Endodermal cell (in vitro differentiated cells): ENCODE measurements around the gene KLK5. TPM values are rescaled to one million over a fixed set of nuclear protein-coding genes. Genes with fewer than 3 reads are reported as not detected.

ENCODE experiments used
- DNase-seq: peaks from one replicate; pipeline ENCODE4 v3.0.0-alpha.2; 2017
- H3K27ac ChIP-seq: 2 replicates; pipeline ENCODE4 v1.5.1; 2013; ENCODE audit warnings: mild to moderate bottlenecking, low read depth, low read length, moderate library complexity
- H3K27me3 ChIP-seq: 2 replicates; pipeline ENCODE4 v1.6.1; 2013; ENCODE audit warnings: mild to moderate bottlenecking, low read length, moderate library complexity; ENCODE audit not compliant: insufficient read depth, control insufficient read depth, poor library complexity, severe bottlenecking
- H3K36me3 ChIP-seq: 2 replicates; pipeline ENCODE4 v1.7.0; 2013; ENCODE audit warnings: mild to moderate bottlenecking, low read length, moderate library complexity; ENCODE audit not compliant: control insufficient read depth, insufficient read depth
- H3K4me1 ChIP-seq: one replicate; pipeline ENCODE4 v1.7.0; 2013; ENCODE audit warnings: low read length; ENCODE audit not compliant: control insufficient read depth, insufficient read depth
- H3K4me3 ChIP-seq: 2 replicates; pipeline ENCODE4 v1.5.1; 2013; ENCODE audit warnings: mild to moderate bottlenecking, low read length, moderate library complexity
- H3K9ac ChIP-seq: 2 replicates; pipeline ENCODE4 v1.6.1; 2013; ENCODE audit warnings: mild to moderate bottlenecking, low read length, moderate library complexity; ENCODE audit not compliant: poor library complexity, severe bottlenecking; ENCODE audit errors: extremely low read depth
- H3K9me3 ChIP-seq: 2 replicates; pipeline ENCODE4 v1.6.1; 2013; ENCODE audit warnings: mild to moderate bottlenecking, low read length, moderate library complexity; ENCODE audit not compliant: control insufficient read depth
- H3K27ac Mint-ChIP-seq: 2 replicates; pipeline ENCODE4 v1.8.0; 2020; ENCODE audit warnings: mixed read lengths
- H3K27me3 Mint-ChIP-seq: 2 replicates; pipeline ENCODE4 v1.8.0; 2021; ENCODE audit warnings: mild to moderate bottlenecking, mixed read lengths; ENCODE audit not compliant: insufficient read depth
- H3K36me3 Mint-ChIP-seq: 2 replicates; pipeline ENCODE4 v1.8.0; 2020; ENCODE audit warnings: low read depth, mixed read lengths
- H3K4me1 Mint-ChIP-seq: 2 replicates; pipeline ENCODE4 v1.8.0; 2020; ENCODE audit warnings: mixed read lengths
- H3K4me3 Mint-ChIP-seq: 2 replicates; pipeline ENCODE4 v1.8.0; 2020; ENCODE audit warnings: mild to moderate bottlenecking, moderate library complexity, mixed read lengths
- H3K9me3 Mint-ChIP-seq: 2 replicates; pipeline ENCODE4 v1.8.0; 2020; ENCODE audit warnings: mild to moderate bottlenecking, mixed read lengths
- CTCF ChIP-seq: fragments of 200-600 bp; sonication (generic); conservative IDR thresholded peaks from 2 replicates; pipeline ENCODE4 v1.5.0; 2021; ENCODE audit warnings: antibody characterized with exemption, mild to moderate bottlenecking
- WGBS, 2 experiments: methylation state at CpG; one replicate each; pipeline versions ENCODE4 v1.1.5 to v1.1.7; 2013; ENCODE audit warnings: missing lambda C conversion rate in 2 of 2, mixed read lengths in 1 of 2; ENCODE audit not compliant: insufficient coverage in 1 of 2, insufficient read length in 1 of 2; 5-methylcytosine and 5-hydroxymethylcytosine counted together
- total RNA-seq, 2 donors: library from RNA; stranded (reverse); fragmentation: NEBNext Ultra II Directional in 1 of 2; extraction: Animal tissue kit (Norgen Biotek cat#: 25700) in 1 of 2; gene quantifications; 2 replicates in 1 of 2; 3 replicates in 1 of 2; pipeline ENCODE4 v1.2.1, GENCODE V29; 2021

KLK5 gene
- total RNA-seq, 2 donors from 2014 or later, result not detected

- no peak for TF ChIP-seq CTCF
- Histone ChIP-seq H3K27ac (no peak within 1 kb of the TSS), H3K9me3 (no peaks in the 10 kb centered on the region), H3K9ac (no peak within 1 kb of the TSS), H3K36me3 (no peaks in the 10 kb centered on the region), H3K4me3 (no peak within 1 kb of the TSS), H3K4me1 (no peaks in the 10 kb centered on the region), H3K27me3 (peaks cover 27% of the 10 kb centered on the region)
- Mint-ChIP-seq H3K9me3 (peaks cover 4% of the 10 kb centered on the region), H3K4me1 (no peaks in the 10 kb centered on the region), H3K36me3 (no peaks in the 10 kb centered on the region), H3K27ac (no peak within 1 kb of the TSS), H3K4me3 (no peak within 1 kb of the TSS), H3K27me3 (peaks cover 66% of the 10 kb centered on the region)
- DNase-seq, result peak; percentile 60
- WGBS, 2 experiments, result 69 to 79% methylated on average over 18 to 28 of the region's 28 CpGs
Observed at GRCh38 chr19:50983625-50984292, 30.9 kb upstream of the KLK5 start, which contains the start of gene KLK7. TSS of gene KLK7 (minus strand) at chr19:50983917. CDS start at chr19:50982399, 1,518 bp downstream.

- H3K9ac ChIP-seq, result no peak overlapping the region
- peaks cover 63% of the 10 kb centered on the region for H3K27me3 Mint-ChIP-seq
Observed at GRCh38 chr19:50982186-50982585, 29.3 kb upstream of the KLK5 start.

GRCh38 chr19:50981587-50982146 lies 28.8 kb upstream of the KLK5 start:
- no peak overlapping the region for H3K9ac ChIP-seq
- H3K36me3 ChIP-seq, result no peaks in the 10 kb centered on the region
- H3K4me1 Mint-ChIP-seq, result no peaks in the 10 kb centered on the region
- peak; percentile 46 for DNase-seq
- H3K4me3 Mint-ChIP-seq, result no peak overlapping the region
- no peak overlapping the region for H3K4me3 ChIP-seq
- TF ChIP-seq CTCF, result no peak
- H3K9me3 Mint-ChIP-seq, result peaks cover 4% of the 10 kb centered on the region
- no peaks in the 10 kb centered on the region for H3K36me3 Mint-ChIP-seq
- no peaks in the 10 kb centered on the region for H3K4me1 ChIP-seq
- H3K27me3 Mint-ChIP-seq, result peaks cover 61% of the 10 kb centered on the region
- 70 to 74% methylated on average over 10 to 11 of the region's 11 CpGs for WGBS, 2 experiments
- no peak overlapping the region for H3K27ac ChIP-seq
- no peaks in the 10 kb centered on the region for H3K9me3 ChIP-seq
- no peak overlapping the region for H3K27ac Mint-ChIP-seq
- H3K27me3 ChIP-seq, result peaks cover 10% of the 10 kb centered on the region

More at GRCh38 chr19:50982186-50982585, 29.3 kb upstream of the KLK5 start:
- peak; percentile 52 for DNase-seq
- TF ChIP-seq CTCF, result no peak
- H3K27me3 ChIP-seq, result peaks cover 12% of the 10 kb centered on the region
- 91% methylated on average over 4 of the region's 4 CpGs; no CpG with 5 or more reads in 1 of the 2 experiments for WGBS, 2 experiments
- H3K4me1 ChIP-seq, result no peaks in the 10 kb centered on the region
- no peak overlapping the region for H3K4me3 ChIP-seq
- no peaks in the 10 kb centered on the region for H3K36me3 ChIP-seq
- Mint-ChIP-seq H3K27ac (no peak overlapping the region), H3K9me3 (peaks cover 4% of the 10 kb centered on the region), H3K4me1 (no peaks in the 10 kb centered on the region), H3K4me3 (no peak overlapping the region), H3K36me3 (no peaks in the 10 kb centered on the region)
- H3K27ac ChIP-seq, result no peak overlapping the region
- no peaks in the 10 kb centered on the region for H3K9me3 ChIP-seq
